Measurements from ENCODE around the gene SMIM45.
A peak's percentile ranks its signal among the peaks of the same experiment; 100 is the strongest.

SMIM45 gene

GRCh38 chr22:41917375-41917902 lies 34.5 kb upstream of the SMIM45 start:
- no peak for TF ChIP-seq CTCF (conservative IDR thresholded peaks at IDR 0.05; ENCODE audit: low read depth, low read length)
- H3K4me3 ChIP-seq (ENCODE audit: low read depth, low read length): no peak overlapping the region
- DNase-seq (ENCODE audit: low read depth): no peak

GRCh38 chr22:41917903-41918791 lies 33.8 kb upstream of the SMIM45 start:
- H3K4me3 ChIP-seq (ENCODE audit: low read depth, low read length): no peak overlapping the region
- peak; percentile 75 for DNase-seq (ENCODE audit: low read depth)

GRCh38 chr22:41919357-41920224 lies 32.4 kb upstream of the SMIM45 start:
- peak overlapping the region; percentile 47 for H3K4me3 ChIP-seq (ENCODE audit: low read depth, low read length)
- TF ChIP-seq CTCF (conservative IDR thresholded peaks at IDR 0.05; ENCODE audit: low read depth, low read length): no peak
- peak; percentile 70 for DNase-seq (ENCODE audit: low read depth)

More at GRCh38 chr22:41917903-41918791, 33.8 kb upstream of the SMIM45 start:
- TF ChIP-seq CTCF (conservative IDR thresholded peaks at IDR 0.05; ENCODE audit: low read depth, low read length): no peak

GRCh38 chr22:41920271-41920976 lies 31.5 kb upstream of the SMIM45 start:
- no peak overlapping the region for H3K4me3 ChIP-seq (ENCODE audit: low read depth, low read length)
- DNase-seq (ENCODE audit: low read depth): no peak
- TF ChIP-seq CTCF (conservative IDR thresholded peaks at IDR 0.05; ENCODE audit: low read depth, low read length): no peak

GRCh38 chr22:41922328-41922727 lies 29.6 kb upstream of the SMIM45 start:
- H3K4me3 ChIP-seq (ENCODE audit: low read depth, low read length): no peak overlapping the region
- no peak for TF ChIP-seq CTCF (conservative IDR thresholded peaks at IDR 0.05; ENCODE audit: low read depth, low read length)
- DNase-seq (ENCODE audit: low read depth): no peak

GRCh38 chr22:41922940-41923594 lies 28.9 kb upstream of the SMIM45 start:
- no peak for DNase-seq (ENCODE audit: low read depth)
- no peak for TF ChIP-seq CTCF (conservative IDR thresholded peaks at IDR 0.05; ENCODE audit: low read depth, low read length)
- no peak overlapping the region for H3K4me3 ChIP-seq (ENCODE audit: low read depth, low read length)

All from choroid plexus epithelial cell (primary cell).